ENCODE data around the gene GOLGA1.
"Not testable (repeated sequence)": the region's sequence is repeated elsewhere in the genome, so short reads cannot be mapped to it uniquely, and the experiment has no call there.

Gene GOLGA1, protein sequence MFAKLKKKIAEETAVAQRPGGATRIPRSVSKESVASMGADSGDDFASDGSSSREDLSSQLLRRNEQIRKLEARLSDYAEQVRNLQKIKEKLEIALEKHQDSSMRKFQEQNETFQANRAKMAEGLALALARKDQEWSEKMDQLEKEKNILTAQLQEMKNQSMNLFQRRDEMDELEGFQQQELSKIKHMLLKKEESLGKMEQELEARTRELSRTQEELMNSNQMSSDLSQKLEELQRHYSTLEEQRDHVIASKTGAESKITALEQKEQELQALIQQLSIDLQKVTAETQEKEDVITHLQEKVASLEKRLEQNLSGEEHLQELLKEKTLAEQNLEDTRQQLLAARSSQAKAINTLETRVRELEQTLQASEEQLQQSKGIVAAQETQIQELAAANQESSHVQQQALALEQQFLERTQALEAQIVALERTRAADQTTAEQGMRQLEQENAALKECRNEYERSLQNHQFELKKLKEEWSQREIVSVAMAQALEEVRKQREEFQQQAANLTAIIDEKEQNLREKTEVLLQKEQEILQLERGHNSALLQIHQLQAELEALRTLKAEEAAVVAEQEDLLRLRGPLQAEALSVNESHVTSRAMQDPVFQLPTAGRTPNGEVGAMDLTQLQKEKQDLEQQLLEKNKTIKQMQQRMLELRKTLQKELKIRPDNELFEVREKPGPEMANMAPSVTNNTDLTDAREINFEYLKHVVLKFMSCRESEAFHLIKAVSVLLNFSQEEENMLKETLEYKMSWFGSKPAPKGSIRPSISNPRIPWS
- total RNA-seq, result 26.8 to 44.4 reads per million in 2 experiments

DNA sequence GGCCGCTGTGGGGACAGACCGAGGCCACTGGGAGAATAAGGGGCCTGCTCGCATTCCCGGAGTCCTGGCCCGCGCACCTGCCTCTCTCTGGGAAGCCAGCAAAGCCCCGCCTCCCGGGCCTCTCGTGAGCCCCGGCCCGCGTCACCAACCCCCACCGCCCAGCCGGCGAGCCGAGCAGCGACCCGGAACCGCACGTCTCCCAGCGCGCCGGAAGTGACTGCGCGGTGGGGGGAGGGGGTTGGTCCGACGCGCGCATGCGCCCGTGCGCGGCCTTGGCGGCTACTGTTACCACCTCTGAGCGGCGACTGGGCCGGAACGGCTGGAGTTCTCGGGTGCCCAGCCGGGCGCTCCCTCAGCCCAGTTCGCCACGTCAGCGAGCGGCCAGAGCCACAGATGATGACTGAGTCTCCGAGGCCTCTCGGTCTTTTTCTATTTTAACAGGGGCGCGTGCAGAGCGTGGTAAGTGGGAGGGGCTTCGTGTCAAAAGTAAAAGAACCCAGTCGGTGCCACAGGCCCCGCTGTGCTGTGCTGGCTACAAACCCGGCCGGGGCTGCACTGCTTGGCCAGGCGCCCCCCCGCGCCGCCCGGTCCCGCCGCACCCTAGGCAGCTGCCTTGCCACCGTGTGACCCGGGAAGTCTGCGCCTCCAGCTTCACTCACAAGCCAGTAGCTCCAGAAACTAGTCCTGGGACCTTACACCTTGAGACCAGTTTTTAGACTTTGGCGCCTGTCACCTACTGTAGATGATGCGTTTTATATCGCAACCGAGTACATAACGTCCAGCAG is at the start of gene GOLGA1:
GOLGA1 (minus strand) TSS at position 190 of the 785 bp plus-strand sequence. CDS start 2,372 bp downstream, outside the sequence.
- DNase-seq (ENCODE audit: low read depth), result peak; percentile 92

GRCh38 chr9:124983698-124984097 is 42.8 kb upstream of the GOLGA1 start:
- no peak for DNase-seq (ENCODE audit: low read depth)

GRCh38 chr9:124980431-124980830 is 39.5 kb upstream of the GOLGA1 start:
- DNase-seq (ENCODE audit: low read depth), result no peak

- no peak for DNase-seq (ENCODE audit: low read depth)
These were observed 34.2 kb upstream of the GOLGA1 start for GRCh38 chr9:124975131-124975530.

GRCh38 chr9:124973807-124974206 is 32.9 kb upstream of the GOLGA1 start:
- no peak for DNase-seq (ENCODE audit: low read depth)

- DNase-seq (ENCODE audit: low read depth), result no peak
These were observed 31.4 kb upstream of the GOLGA1 start for GRCh38 chr9:124972241-124972770.

- no peak for DNase-seq (ENCODE audit: low read depth)
These were observed 28.5 kb upstream of the GOLGA1 start for GRCh38 chr9:124969401-124969800.

GRCh38 chr9:124968238-124968637 is 27.4 kb upstream of the GOLGA1 start:
- no peak for DNase-seq (ENCODE audit: low read depth)

DNA sequence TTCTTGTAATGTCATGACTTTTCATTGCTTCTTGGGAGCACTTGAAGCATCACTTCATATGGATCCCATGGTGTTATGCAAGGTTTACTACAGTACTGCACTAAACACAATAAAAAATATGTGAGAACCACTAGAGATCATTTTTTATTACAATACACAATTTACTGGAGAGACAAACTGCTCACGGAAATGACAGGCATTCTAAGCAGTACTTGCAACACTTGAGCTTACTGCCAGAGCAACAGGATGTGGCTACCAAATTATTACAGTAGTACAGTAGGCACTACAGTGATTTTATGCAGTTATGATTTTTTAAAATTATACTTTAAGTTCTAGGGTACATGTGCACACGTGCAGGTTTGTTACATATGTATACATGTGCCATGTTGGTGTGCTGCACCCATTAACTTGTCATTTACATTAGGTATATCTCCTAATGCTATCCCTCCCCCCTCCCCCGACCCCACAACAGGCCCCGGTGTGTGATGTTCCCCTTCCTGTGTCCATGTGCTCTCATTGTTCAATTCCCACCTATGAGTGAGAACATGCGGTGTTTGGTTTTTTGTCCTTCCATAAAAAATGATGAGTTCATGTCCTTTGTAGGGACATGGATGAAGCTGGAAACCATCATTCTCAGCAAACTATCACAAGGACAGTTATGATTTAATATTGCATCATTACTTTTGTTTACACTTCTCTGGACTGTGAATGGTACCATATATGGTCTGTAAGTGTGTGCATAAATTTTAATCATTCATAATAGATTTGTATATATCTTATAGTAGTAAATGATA is 25.1 kb upstream of the GOLGA1 start:
- DNase-seq (ENCODE audit: low read depth), result not testable (repeated sequence)

DNA sequence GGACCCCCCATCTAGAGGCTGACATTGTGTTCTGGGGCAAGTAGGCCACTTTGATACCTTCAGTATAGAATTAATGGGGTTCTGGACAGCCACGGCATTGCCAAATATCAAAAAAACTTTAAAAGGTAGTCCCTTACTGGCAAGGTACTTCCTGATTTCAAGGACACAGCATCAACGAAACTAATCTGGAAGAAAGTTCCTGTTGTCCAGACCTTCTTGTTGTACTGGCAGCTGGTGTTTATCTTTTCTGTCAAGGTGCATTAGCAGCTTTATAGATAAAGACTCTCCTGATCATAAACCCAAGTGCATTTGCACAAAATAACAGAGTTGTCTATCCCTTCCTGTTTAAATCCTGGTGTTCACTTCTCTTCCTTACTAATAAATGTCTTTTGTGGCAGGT is 23.7 kb upstream of the GOLGA1 start:
- no peak for DNase-seq (ENCODE audit: low read depth)

- DNase-seq (ENCODE audit: low read depth), result no peak
These were observed 23.2 kb upstream of the GOLGA1 start for GRCh38 chr9:124964056-124964455.

GRCh38 chr9:124960409-124960752 is 19.5 kb upstream of the GOLGA1 start:
- DNase-seq (ENCODE audit: low read depth), result no peak

GRCh38 chr9:124959671-124960408 is 19.0 kb upstream of the GOLGA1 start:
- DNase-seq (ENCODE audit: low read depth), result not testable (repeated sequence)

GRCh38 chr9:124954255-124954654 is 13.4 kb upstream of the GOLGA1 start:
- no peak for DNase-seq (ENCODE audit: low read depth)

DNA sequence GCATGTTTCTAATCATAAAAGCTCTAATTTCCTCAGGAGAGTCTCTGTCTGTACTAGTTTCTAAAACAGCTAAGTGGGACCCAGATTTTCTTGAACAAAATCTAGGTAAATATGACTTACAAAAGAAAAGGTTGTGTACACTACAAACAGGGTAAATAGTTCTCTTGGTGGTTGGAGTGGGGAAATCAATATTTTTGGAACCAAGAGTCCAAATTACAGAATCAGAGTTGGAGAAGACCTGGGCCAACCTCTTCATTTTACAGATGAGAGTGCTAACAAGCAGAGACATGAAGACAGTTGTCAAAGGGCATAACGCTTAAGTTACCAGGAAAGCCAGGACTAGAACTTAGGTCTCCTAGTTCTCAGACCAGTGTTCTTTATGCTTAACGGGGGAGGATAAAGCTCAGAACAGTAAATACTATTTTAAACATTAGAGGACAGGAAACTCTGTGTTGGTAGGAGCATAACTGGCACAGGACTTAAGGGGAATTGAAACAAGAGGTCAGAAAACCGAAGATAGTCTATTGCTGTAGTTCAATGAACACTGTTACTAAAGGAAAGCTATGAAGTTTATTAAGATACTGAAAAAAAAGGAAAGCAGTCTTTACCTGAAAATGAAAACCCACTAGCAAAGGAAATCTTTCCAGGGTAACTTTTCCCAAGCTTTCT is 9.3 kb upstream of the GOLGA1 start:
- DNase-seq (ENCODE audit: low read depth), result no peak

DNA sequence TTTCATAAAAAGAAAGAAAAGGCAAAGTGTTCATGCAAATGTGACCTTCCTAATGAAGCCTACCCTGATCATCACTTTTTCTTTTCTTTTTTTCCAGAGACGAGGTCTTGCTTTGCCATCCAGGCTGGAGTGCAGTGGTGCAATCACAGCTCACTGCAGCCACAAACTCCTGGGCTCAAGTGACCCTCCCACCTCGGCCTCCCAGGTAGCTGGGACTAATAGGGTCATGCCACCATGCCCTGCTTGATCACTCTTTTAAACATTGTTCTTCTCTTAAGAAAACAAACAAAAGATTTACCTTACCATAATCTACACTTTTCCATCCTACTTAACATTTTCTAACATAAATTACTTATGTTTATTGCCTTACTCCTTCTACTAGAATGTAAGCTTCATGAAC is 8.5 kb upstream of the GOLGA1 start:
- no peak for DNase-seq (ENCODE audit: low read depth)

DNA sequence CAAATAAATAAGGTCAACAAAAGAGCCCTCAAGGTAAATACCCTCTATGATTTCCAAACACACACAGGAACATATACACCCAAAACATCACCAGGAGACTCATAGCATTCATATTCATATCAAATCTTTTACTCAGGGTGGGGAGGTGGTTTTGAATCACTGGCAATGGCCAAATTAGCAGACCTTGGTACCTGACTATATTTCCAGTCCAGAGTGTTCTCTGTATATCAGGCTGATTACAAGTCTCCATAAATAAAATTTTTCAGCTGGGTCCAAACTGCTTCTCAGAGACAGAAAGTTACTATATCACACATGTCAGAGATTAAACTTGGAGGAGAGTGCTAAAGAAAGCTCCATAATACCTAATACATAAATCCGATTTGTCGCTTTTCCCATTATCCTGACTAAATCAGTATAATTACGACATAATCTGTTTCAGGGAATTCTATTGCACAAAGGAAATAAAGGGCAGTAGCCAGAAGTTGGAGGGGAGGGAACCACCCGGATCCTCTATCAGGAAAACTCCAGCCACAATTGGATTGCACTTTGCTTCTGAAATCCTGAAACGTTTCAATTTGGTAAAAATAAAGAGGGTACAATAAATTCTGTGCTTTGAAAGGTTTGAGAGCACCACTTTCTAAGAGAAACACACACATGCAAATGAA is 7.0 kb upstream of the GOLGA1 start:
- no peak for DNase-seq (ENCODE audit: low read depth)

- DNase-seq (ENCODE audit: low read depth), result no peak
These were observed 5.3 kb upstream of the GOLGA1 start for GRCh38 chr9:124946167-124946566.

All from T follicular helper cell (primary cell).